ENCODE data around the gene CIBAR2.

The CIBAR2 gene

GRCh38 chr16:85084841-85085510, 27.3 kb downstream of the CIBAR2 start:
- DNase-seq (ENCODE audit: extremely low read depth in 1 of 2, low read depth in 1 of 2), result no peak

DNA sequence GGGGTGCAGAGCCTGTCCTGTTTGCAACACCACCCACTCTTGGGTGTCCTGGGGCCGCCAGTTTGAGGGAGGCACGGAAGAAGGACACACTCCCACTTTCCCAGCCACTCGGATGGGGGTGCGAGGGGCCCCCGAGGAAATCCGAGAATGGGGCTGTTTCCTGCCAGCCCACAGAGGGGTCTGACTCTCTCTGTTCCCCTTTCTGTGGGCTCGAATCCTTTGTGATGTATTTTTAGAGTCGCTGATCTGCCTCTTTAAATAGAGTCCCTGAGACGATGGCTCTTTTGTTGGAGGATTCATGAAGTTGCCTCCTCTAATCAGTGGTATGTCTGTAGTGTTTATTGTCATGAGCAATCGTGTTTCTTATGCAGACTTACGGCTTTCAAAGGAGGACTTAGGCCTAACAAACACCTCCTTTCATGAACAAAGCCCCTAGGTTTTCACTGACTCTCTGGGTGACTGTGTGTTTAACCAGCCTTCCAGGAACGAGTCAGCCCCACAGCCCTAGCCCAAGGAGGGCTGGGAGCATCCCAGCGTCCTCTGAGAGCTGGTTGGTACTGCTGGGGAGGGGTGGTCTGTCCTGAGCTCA, 29.1 kb downstream of the CIBAR2 start:
- no peak for DNase-seq (ENCODE audit: extremely low read depth in 1 of 2, low read depth in 1 of 2)

- no peak for DNase-seq (ENCODE audit: extremely low read depth in 1 of 2, low read depth in 1 of 2)
These were observed 29.9 kb downstream of the CIBAR2 start for GRCh38 chr16:85082173-85083050.

GRCh38 chr16:85081765-85082164, 30.5 kb downstream of the CIBAR2 start:
- DNase-seq (ENCODE audit: extremely low read depth in 1 of 2, low read depth in 1 of 2), result no peak

DNA sequence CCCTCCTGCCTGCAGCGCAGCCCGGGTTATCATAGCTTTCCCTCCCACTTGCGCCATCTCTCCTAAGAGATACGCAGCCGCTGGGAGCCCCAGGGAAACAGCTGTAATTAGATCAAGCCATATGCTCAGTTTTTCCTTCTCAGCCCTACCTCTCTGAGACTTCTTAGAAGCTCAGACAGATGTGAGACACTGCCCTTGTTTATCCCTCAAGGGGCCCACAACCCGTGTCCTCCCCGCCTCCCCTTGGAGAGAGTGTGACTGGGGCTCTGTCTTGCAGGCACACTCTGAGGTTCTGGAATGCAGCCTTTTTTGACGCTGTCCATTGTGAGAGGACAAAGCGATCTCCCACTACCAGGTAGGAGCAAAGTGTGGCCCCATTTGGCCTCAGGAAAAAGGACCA, 31.2 kb downstream of the CIBAR2 start:
- DNase-seq (ENCODE audit: extremely low read depth in 1 of 2, low read depth in 1 of 2), result no peak

GRCh38 chr16:85079785-85080570, 32.3 kb downstream of the CIBAR2 start:
- DNase-seq (ENCODE audit: extremely low read depth in 1 of 2, low read depth in 1 of 2), result no peak

- DNase-seq (ENCODE audit: extremely low read depth in 1 of 2, low read depth in 1 of 2), result no peak
These were observed 33.3 kb downstream of the CIBAR2 start for GRCh38 chr16:85078952-85079351.

- DNase-seq (ENCODE audit: extremely low read depth in 1 of 2, low read depth in 1 of 2), result no peak
These were observed 34.0 kb downstream of the CIBAR2 start for GRCh38 chr16:85078226-85078625.

DNA sequence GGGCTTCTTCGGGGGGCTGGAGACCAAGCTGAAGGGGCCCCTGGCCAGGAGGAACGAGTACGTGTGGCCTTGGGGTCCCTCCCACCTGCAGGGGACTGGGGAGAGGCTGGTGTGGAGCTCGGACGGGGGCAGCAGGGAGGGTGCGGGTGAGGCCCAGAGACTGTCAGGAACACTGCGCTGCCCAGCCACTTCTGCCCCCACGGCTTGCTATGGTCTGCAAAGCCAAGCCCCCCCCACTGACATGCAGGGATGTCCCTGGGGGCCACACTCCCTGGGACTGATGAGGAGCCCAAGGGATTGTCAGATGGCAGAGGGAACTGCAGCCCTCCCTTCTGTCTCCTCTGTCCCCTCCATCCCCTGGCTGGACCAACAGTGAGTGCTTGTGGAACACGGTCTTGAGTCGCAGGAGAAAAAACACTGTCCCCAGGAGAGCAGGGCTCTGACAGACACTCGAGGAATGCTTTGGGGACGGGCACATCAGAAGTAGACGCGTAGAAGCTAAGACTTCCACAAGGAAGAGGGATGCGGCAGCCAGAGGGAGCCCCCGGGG, 34.6 kb downstream of the CIBAR2 start:
- DNase-seq (ENCODE audit: extremely low read depth in 1 of 2, low read depth in 1 of 2), result no peak

- no peak for DNase-seq (ENCODE audit: extremely low read depth in 1 of 2, low read depth in 1 of 2)
These were observed 35.2 kb downstream of the CIBAR2 start for GRCh38 chr16:85077039-85077438.

- no peak for DNase-seq (ENCODE audit: extremely low read depth in 1 of 2, low read depth in 1 of 2)
These were observed 36.9 kb downstream of the CIBAR2 start for GRCh38 chr16:85075236-85075924.

- no peak for DNase-seq (ENCODE audit: extremely low read depth in 1 of 2, low read depth in 1 of 2)
These were observed 37.9 kb downstream of the CIBAR2 start for GRCh38 chr16:85074225-85074914.

- DNase-seq (ENCODE audit: extremely low read depth in 1 of 2, low read depth in 1 of 2), result no peak
These were observed 39.3 kb downstream of the CIBAR2 start for GRCh38 chr16:85072947-85073346.

DNA sequence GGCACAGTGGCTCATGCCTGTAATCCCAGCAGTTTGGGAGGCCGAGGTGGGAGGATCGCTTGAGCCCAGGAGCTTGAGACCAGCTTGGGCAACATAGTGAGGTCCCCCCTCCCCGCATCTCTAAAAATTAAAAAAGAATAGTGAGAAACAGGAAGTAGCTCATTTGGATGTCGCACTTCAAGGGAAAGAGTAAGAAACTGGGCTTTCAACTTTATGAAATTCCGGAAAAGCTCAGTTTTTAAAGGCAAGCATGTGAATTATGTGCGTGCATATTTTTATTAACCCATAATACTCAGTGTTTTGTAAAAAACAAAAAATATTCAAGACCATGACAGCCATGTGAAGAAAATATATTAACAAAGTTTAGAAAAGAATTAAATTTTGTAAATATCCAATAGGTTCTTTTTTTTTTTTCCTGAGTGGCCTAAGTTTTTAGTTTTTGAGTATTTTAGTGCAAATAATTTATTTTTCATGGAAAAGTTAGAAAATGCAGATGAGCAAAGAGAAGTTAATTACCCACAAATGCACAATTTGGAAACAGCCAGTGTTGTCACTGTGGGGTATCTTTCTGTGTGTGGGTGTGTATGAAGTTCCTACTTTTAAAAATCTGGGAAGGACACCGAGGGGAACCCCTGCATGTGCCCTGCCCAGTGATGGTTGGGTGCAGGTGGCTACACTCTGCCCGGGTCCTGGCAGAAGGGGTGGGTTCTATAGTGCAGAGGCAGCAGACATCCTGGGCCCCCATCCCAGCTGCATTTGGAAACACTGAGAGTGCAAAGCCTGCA, 40.0 kb downstream of the CIBAR2 start:
- no peak for DNase-seq (ENCODE audit: extremely low read depth in 1 of 2, low read depth in 1 of 2)

- no peak for DNase-seq (ENCODE audit: extremely low read depth in 1 of 2, low read depth in 1 of 2)
These were observed 43.1 kb downstream of the CIBAR2 start for GRCh38 chr16:85069171-85069570.

- DNase-seq (ENCODE audit: extremely low read depth in 1 of 2, low read depth in 1 of 2), result no peak
These were observed 43.5 kb downstream of the CIBAR2 start for GRCh38 chr16:85068746-85069145.

- no peak for DNase-seq (ENCODE audit: extremely low read depth in 1 of 2, low read depth in 1 of 2)
These were observed 44.8 kb downstream of the CIBAR2 start for GRCh38 chr16:85067426-85067825.

DNA sequence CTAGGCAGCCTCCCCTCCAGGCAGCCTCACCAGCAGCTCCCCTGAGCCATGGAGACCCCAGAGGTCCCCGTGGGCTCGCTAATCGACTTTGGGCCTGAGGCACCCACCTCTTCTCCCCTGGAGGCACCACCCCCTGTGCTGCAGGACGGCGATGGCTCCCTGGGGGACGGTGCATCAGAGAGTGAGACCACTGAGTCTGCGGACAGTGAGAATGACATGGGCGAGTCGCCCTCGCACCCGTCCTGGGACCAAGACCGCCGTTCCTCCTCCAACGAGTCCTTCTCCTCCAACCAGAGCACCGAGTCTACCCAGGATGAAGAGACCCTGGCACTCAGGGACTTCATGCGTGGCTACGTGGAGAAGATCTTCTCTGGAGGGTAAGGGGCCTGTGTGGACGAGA, 45.2 kb downstream of the CIBAR2 start:
- DNase-seq (ENCODE audit: extremely low read depth in 1 of 2, low read depth in 1 of 2), result no peak

GRCh38 chr16:85066346-85066885, 45.9 kb downstream of the CIBAR2 start:
- no peak for DNase-seq (ENCODE audit: extremely low read depth in 1 of 2, low read depth in 1 of 2)
